SU-DHL-6 (cell line): ENCODE data around the gene LRTM2.

Experiments used
- H2AFZ ChIP-seq: fragments of 200-600 bp; sonication (generic); 2 replicates; pipeline ENCODE4 v1.6.1; 2014; ENCODE audit warnings: low read depth, mild to moderate bottlenecking, moderate library complexity, mixed read lengths, antibody characterized with exemption, low read length; ENCODE audit not compliant: severe bottlenecking
- H3F3A ChIP-seq: fragments of 200-600 bp; shearing (Covaris generic); 2 replicates; pipeline ENCODE4 v1.6.0; 2016; ENCODE audit warnings: antibody characterized with exemption, mild to moderate bottlenecking; ENCODE audit not compliant: insufficient read depth
- H3K27ac ChIP-seq: fragments of 200-600 bp; sonication (generic); 2 replicates; pipeline ENCODE4 v1.5.1; 2016; ENCODE audit warnings: low read depth, mild to moderate bottlenecking, low read length, moderate library complexity, mixed read lengths
- H3K27me3 ChIP-seq: fragments of 200-600 bp; sonication (generic), shearing (Covaris generic); 2 replicates; pipeline ENCODE4 v1.6.0; 2014; ENCODE audit warnings: mild to moderate bottlenecking, low read length
- H3K36me3 ChIP-seq: fragments of 200-600 bp; sonication (generic); 2 replicates; pipeline ENCODE4 v1.6.1; 2014; ENCODE audit warnings: mild to moderate bottlenecking, low read length, mixed read lengths
- H3K4me2 ChIP-seq: fragments of 300-600, 200-600 bp; shearing (Covaris generic), sonication (generic); 2 replicates; pipeline ENCODE4 v1.6.0; 2014; ENCODE audit warnings: low read length, low read depth, mild to moderate bottlenecking; ENCODE audit not compliant: poor library complexity, severe bottlenecking
- H3K4me3 ChIP-seq: fragments of 200-600 bp; sonication (generic); 2 replicates; pipeline ENCODE4 v1.5.1; 2014; ENCODE audit warnings: antibody characterized with exemption, low read length, mild to moderate bottlenecking, mixed read lengths; ENCODE audit not compliant: insufficient read depth, poor library complexity, severe bottlenecking
- H3K79me2 ChIP-seq: fragments of 200-600 bp; sonication (generic); 2 replicates; pipeline ENCODE4 v1.6.1; 2014; ENCODE audit warnings: mild to moderate bottlenecking, low read length, moderate library complexity; ENCODE audit not compliant: insufficient read depth
- H3K9ac ChIP-seq: fragments of 200-600 bp; sonication (generic); 2 replicates; pipeline ENCODE4 v1.7.0; 2014; ENCODE audit warnings: mild to moderate bottlenecking, low read length
- H3K9me2 ChIP-seq: fragments of 200-600 bp; sonication (generic); replicated peaks from 2 replicates; pipeline ENCODE4 v1.6.1; 2014; ENCODE audit warnings: low read length; ENCODE audit not compliant: insufficient read depth
- H3K9me3 ChIP-seq: fragments of 200-600 bp; sonication (generic); 2 replicates; pipeline ENCODE4 v1.6.1; 2014; ENCODE audit warnings: low read length, mixed read lengths; ENCODE audit not compliant: insufficient read depth
- H4K20me1 ChIP-seq: fragments of 200-600 bp; sonication (generic); 2 replicates; pipeline ENCODE4 v1.6.1; 2014; ENCODE audit warnings: low read depth, mild to moderate bottlenecking, antibody characterized with exemption, low read length, moderate library complexity, mixed read lengths
- EZH2phosphoT487 ChIP-seq: fragments of 200-600 bp; sonication (generic), shearing (Covaris generic); conservative IDR thresholded peaks from 2 replicates; pipeline ENCODE4 v1.6.1; 2018; ENCODE audit warnings: mild to moderate bottlenecking, antibody characterized with exemption, low read length, moderate library complexity, mixed read lengths
- TF ChIP-seq, protein P1 (sequence below): fragments of 200-600 bp; sonication (generic); IDR thresholded peaks from one replicate; pipeline ENCODE4 v1.5.1; 2017; ENCODE audit warnings: antibody characterized with exemption, mild to moderate bottlenecking, low read length, moderate library complexity; ENCODE audit not compliant: insufficient read depth, poor library complexity, severe bottlenecking

Gene LRTM2

DNA sequence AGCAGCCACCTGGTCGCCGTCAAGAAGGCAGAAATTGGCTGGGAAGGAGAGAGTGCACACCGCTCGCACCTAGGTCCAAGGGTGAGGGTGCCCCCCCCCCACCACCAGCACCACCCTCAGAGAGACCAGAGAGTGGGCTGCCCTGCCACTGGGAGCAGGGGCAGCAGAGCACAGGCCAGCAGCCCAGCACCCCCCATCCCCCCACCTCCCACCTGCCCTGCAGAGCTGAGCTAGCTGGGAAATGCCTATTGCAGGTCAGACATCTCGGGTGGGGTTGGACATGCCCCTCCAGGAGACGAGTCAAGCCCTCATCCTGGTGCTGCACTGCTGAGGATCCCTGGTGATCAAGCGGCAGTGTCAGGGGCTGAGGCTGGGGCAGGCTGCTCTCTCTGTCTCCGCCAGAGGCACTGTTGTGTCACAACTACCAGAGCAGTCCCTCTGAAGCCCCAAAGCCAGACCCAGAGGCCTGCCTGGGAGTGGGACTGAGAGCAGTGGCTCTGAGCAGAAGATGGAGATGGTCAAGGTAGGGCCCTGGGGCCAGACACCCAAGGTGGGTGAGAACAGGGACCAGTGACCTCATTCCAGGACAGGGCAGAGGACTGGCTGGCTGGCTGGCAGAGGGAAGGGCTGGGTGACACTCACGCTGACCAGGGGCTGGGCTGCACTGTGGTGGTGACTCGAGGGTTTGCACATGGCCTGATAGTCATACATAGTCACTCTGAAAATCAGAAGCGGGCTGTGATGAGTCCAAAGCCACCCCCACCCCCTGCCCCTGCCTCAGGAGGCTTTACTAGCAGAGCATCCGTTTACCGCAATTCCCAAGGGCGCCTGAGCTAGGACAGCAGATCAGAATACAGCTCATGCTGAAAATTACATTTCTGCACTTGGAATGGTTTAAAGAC lies 19.7 kb upstream of the LRTM2 start:
- H3K9ac ChIP-seq, result no peak overlapping the region
- no peaks in the 10 kb centered on the region for H4K20me1 ChIP-seq
- no peak for TF ChIP-seq EZH2phosphoT487
- TF ChIP-seq, protein P1, sequence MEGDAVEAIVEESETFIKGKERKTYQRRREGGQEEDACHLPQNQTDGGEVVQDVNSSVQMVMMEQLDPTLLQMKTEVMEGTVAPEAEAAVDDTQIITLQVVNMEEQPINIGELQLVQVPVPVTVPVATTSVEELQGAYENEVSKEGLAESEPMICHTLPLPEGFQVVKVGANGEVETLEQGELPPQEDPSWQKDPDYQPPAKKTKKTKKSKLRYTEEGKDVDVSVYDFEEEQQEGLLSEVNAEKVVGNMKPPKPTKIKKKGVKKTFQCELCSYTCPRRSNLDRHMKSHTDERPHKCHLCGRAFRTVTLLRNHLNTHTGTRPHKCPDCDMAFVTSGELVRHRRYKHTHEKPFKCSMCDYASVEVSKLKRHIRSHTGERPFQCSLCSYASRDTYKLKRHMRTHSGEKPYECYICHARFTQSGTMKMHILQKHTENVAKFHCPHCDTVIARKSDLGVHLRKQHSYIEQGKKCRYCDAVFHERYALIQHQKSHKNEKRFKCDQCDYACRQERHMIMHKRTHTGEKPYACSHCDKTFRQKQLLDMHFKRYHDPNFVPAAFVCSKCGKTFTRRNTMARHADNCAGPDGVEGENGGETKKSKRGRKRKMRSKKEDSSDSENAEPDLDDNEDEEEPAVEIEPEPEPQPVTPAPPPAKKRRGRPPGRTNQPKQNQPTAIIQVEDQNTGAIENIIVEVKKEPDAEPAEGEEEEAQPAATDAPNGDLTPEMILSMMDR, result peak; percentile 47
- H3K4me2 ChIP-seq, result no peak overlapping the region
- H3K4me3 ChIP-seq, result no peak overlapping the region
- H3K27me3 ChIP-seq, result no peaks in the 10 kb centered on the region
- no peak overlapping the region for H3K27ac ChIP-seq
- H2AFZ ChIP-seq, result no peak overlapping the region
- no peaks in the 10 kb centered on the region for H3K9me2 ChIP-seq
- no peaks in the 10 kb centered on the region for H3K9me3 ChIP-seq
- H3F3A ChIP-seq, result no peaks in the 10 kb centered on the region
- no peaks in the 10 kb centered on the region for H3K79me2 ChIP-seq
- H3K36me3 ChIP-seq, result no peaks in the 10 kb centered on the region

DNA sequence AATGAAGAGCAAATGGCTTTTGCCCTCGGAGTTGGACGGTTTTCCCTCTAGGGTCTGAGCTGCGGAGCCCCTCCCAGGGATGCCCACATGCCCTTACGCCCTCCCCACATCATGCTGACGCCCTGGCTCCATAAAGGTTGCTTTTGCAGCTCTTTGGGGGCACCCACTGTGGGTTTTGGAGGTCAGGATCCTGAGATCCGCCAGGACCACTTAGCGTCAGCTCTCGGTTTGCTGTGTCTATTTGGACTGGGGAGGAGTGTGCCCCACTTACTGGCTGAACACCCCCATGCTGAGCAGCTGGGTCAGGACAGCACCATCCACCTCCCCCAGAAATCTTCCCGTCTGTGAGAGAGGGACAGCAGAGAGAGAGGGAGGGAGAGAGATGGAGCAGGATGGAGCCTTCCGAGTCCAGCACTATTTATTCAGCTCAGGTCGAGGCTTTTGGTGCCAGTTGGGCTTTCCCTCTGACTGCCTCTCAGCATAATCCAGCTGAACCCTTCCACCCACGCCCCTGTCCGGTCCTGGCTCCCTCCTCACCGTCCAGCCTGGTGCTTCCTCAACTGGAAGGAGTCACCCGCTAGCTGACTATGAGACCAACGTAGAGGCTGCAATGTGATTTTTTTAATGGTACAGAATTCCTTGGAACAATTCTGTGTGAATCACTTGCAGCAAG lies 18.9 kb upstream of the LRTM2 start:
- Histone ChIP-seq H3K79me2 (no peaks in the 10 kb centered on the region), H3K27me3 (no peaks in the 10 kb centered on the region), H2AFZ (no peak overlapping the region), H3K9me2 (no peaks in the 10 kb centered on the region), H3K9me3 (no peaks in the 10 kb centered on the region), H3K36me3 (no peaks in the 10 kb centered on the region), H3F3A (no peaks in the 10 kb centered on the region), H3K4me2 (no peak overlapping the region), H3K4me3 (no peak overlapping the region), H3K27ac (no peak overlapping the region), H3K9ac (no peak overlapping the region), H4K20me1 (no peaks in the 10 kb centered on the region)
- TF ChIP-seq, protein P1, result no peak
- TF ChIP-seq EZH2phosphoT487, result no peak

DNA sequence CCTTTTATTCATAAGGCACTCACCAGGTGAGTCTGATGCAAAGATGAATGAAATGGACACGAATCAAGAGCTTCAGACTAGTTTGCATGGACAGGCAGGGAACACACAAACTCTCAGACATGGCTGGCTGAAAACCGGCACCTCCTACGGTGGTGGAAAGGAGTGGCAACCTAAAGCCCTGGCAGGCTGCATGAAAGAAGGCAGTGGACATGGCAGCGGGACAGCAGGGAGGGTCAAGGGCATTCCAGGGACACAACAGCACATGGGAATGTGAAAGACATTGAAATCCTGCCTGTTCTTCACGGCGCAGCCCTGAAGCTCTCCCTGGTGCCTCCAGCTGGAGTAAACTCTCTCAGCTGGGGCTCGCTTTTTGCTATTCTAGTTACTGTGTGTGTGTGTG lies 16.6 kb upstream of the LRTM2 start:
- H3K79me2 ChIP-seq, result no peaks in the 10 kb centered on the region
- H3K9me3 ChIP-seq, result no peaks in the 10 kb centered on the region
- peak overlapping the region; percentile 66 for H2AFZ ChIP-seq
- no peaks in the 10 kb centered on the region for H3K36me3 ChIP-seq
- H3K9ac ChIP-seq, result no peak overlapping the region
- H3K4me2 ChIP-seq, result no peak overlapping the region
- TF ChIP-seq, protein P1, result no peak
- TF ChIP-seq EZH2phosphoT487, result no peak
- no peaks in the 10 kb centered on the region for H3F3A ChIP-seq
- H3K4me3 ChIP-seq, result no peak overlapping the region
- no peaks in the 10 kb centered on the region for H3K27me3 ChIP-seq
- no peak overlapping the region for H3K27ac ChIP-seq
- H4K20me1 ChIP-seq, result no peaks in the 10 kb centered on the region
- H3K9me2 ChIP-seq, result no peaks in the 10 kb centered on the region
